Measurements from ENCODE around the gene SIN3A.
"Not testable (repeated sequence)": the region's sequence is repeated elsewhere in the genome, so short reads cannot be mapped to it uniquely, and the experiment has no call there.

The SIN3A gene

DNA sequence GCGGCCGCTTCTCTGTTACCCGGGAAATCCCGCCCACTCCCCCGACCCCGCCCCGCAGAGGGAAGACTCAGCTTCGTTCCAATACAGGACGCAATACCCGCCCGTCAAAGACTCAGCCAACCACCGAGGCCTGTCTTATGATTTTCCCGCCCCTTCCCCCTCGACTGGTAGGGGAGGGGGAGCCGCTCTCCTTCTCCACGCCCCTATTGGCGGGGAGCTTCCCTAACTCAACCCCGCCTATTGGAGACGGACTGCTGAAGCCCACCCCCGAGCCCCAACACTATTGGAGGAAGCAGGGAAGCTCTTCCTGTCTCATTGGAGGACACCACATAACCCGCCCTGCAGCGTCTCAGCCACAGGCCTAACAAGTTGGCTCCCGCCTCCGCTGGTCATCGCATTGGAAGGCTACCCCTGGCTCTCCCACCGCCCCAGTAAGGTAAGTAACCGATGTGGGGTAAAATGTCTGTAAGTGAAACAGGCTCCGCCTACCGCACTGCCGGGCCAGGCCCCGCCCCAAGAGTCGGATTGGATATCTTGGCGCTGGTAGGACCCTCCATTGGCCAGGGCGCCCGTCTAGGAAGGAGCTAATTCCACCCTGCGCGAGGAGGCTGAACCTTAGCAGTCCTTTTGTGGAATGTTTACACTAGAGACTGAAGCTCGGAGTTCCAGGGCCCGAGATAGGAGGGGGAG lies at the start of gene SIN3A:
Gene SIN3A (minus strand): TSS at position 17 of the 690 bp plus-strand sequence. CDS start 21,315 bp downstream, outside the sequence.
- peak; percentile 99 to 100 for DNase-seq

DNA sequence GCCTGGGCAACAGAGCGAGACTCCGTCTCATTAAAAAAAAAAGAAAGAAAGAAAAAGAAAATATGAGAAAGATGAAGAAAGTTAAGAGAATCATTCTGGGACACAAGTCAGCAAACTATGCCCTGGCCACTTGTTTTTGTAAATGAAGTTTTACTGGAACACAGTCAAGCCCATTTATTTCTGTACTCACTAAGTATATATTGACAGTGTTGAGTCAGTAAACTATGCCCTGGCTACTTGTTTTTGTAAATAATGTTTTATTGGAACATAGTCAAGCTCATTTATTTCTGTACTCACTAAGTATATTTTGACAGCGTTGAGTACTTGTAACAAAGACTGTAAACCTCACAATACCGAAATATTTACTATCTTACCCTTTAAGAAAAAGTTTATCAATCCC lies 42.2 kb upstream of the SIN3A start:
- no peak for DNase-seq

- no peak for DNase-seq
These were observed 32.5 kb upstream of the SIN3A start for GRCh38 chr15:75483961-75484360.

DNA sequence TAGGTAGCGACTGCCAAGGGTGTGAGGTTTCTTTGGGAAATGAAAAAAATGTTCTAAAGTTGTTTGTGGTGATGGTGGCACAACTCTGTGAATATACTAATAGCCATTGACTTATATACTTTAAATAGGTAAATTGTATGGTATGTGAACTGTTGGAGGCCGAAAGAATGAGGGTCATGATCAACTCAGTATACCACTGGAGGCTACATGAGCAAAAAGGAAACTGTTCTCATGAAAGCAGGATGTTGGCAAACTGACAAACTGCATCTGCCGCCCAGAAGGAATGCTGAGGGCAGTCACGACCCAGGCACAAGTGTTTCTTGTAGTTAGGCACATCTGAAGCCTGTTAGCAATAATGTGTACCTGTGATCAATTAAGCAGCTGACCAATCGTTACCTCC lies 32.1 kb upstream of the SIN3A start:
- not testable (repeated sequence) for DNase-seq

- DNase-seq = no peak
These were observed 31.6 kb upstream of the SIN3A start for GRCh38 chr15:75483106-75483505.

- not testable (repeated sequence) for DNase-seq
These were observed 29.0 kb upstream of the SIN3A start for GRCh38 chr15:75480463-75480862.

- no peak for DNase-seq
These were observed 28.2 kb upstream of the SIN3A start for GRCh38 chr15:75479670-75480069.

- DNase-seq = not testable (repeated sequence)
These were observed 25.6 kb upstream of the SIN3A start for GRCh38 chr15:75477094-75477493.

DNA sequence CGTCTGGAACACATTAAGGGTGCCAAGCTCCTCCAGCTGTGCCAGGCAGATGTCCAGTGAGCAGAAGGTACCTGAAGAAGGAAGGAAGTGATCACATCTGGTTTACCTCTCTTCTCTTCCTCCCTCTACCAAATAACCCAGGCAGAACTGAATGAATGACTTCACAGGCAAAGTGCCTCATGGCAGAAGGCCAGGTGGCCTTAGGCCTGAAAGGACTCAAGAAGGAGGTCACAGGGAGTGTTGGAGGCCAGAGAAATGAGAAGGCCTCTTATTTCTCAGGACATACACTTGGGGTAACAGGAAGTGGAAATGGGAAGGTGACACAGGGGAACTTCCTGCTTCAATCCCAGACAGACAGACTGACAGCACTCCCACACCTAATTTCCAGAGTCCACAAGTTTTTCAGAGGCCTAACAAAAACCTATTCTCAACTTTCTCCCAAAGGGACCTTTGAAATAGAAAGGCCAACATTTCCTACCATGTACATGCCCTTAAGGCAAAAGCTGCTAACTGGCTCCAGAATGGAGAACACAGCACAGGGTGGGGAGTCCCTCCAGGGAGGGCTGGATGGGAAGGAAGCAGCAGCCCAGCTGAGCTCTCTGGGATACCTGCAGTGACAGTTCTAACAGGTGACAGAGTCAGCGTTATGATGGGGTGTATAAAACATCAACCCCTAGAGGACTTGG lies 17.6 kb upstream of the SIN3A start:
- no peak for DNase-seq

DNA sequence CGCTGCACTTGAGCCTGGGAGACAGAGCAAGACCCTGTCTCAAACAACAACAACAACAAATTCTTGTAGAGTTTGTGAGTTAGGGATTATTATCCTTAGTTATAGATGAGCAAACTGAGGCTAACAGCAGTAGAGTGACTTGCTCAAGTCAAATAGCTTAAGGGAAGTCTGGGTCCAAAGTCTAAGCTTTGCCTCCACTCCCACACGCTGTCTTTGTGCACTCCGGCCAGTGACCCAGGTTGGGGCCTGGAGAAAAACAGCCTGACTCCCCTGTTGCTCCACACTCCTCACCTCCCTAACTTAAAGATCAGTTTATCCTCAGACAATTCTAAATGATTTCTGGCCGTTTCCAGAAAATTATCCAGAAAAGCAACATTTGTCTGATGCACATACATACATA lies 9.2 kb upstream of the SIN3A start:
- no peak for DNase-seq

DNA sequence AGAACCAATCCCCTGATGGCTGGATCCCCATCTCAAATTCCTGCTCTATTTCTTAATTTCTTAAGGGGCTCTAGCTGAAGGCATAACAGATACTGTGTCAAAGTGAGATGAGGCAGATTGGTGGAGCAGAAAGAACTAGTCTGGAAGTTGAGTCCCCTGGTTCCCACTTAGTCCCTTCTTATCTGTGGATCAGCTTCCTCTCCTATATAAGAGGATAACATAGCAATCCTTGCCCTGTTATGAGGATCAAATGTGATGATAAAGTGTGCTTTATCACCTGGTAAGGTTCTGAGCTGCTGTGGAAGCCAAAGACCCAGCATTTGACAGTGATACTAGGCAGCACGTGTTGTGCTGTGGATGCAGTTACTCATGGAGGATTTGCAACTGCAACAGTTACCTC lies 8.1 kb upstream of the SIN3A start:
- no peak for DNase-seq

DNA sequence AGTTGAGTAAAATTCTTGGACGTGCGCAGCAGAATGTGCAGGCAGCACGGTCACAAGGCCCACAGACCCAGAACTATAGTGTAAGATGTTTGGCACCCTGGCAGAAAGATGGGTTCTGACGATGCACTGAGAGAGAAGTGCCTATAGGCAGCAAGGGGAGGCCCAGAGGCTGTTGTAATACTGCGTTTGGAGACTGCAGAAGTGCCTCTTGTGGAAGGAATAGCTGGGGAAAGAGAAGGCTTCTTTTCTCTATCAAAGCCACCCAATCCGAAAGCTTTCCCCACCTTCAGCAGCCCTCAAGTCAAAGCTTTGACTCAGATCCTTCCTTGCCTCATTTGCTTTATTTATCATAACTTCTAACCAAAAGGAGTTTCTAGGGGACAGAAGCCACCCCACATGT lies 5.2 kb upstream of the SIN3A start:
- DNase-seq = no peak

DNA sequence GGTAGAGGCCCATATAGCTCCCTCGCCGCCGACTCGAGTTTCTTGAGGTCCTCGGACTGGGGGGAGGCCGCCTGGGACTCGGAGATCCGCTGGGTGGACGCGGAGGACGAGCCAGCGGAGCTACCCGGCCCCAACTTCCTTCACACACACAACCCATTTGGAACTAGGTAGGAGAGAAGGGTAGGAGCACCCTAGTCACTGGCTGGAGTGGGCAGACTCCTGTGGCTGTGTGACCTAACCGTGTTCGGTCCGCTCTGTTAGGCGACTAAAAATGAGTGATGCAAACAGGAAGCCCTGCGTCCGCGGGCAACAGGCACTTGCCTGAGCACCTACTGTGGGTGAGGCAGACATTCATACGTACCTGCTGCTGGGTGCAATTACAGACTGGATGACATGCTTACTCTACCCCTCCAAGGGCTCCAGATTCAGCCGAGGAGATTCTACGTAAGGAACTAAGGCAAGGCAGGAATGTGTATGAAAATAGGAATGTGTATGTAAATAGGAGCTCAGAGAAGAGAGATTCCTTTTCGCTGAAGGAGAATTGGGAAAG lies 4.6 kb upstream of the SIN3A start:
- DNase-seq = no peak

DNA sequence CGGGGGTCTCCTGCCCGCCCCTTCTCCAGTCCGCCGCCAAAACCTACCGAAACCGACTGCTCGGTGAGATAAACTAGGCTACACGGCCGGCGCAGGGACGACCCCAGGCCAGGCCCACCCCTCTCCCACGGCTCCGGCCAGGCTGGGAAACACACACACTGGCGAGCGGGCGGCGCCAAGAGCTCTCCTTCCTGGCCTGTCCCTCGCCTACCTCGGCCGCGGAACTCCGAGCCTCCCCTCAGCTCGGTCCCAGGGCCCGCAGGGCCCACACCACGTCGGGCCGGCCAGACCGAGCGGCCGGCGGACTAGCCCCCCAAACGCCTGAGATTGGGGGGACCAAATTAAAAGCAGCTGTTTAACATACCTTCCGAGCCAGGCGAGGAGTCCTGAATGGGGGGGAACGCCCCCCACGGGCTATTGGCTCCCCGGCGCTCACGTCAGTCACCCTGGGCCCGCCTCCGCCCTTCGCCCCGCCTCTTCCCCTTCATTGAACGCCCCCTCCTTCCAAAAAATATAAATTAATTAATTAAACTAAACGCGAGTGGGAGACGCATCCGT lies 4.0 kb upstream of the SIN3A start:
- DNase-seq = peak; percentile 73 to 88

DNA sequence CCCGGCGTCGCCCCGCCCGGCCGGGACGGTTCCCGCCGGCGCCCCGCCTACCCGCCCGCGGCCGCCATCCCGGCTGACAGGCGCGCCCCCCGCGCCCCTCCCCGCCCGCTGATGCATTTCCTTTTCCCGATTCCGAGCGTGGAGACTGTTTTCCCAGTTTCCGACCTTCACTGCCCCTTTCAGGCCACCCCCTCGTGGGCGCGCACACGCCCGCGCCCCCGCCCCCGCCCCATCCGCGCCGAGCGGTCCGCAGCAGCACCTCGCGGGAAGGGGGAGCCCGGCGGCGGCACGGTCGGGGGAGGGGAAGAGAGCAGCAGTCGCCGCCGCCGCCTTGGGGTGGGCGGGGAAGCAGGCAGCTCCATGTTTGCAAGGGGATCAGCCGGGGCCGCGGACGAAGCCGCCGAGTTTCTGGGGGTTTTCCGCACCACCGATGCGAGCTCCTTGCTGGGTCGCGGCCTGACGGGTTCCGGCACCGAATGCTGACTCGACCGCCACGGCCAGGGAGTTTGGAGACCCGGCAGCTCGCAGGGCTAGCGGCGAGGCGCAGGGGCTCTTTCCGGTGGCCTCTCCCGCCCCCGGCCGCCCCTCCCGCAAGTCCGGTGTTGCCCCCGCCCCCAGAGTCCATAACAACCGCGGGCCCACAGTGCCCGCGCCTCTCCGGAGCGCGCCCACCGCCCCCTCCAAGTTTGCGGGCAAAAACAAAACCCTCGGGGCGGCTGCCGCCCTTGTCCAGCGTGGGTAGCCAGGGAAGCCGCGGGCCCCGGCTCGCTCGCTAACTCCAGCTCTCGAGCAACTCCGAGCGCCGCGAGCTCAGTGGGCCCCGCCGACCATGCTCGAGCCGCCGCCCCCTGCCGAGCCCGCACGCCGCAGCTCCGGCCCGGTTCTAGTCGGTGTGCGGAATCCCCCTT lies 3.2 kb upstream of the SIN3A start:
- peak; percentile 90 to 91 for DNase-seq

GRCh38 chr15:75453703-75454470 lies 2.4 kb upstream of the SIN3A start:
- peak; percentile 98 to 100 for DNase-seq

- DNase-seq = peak in 1 of 2 donors; percentile 22
These were observed 1.6 kb upstream of the SIN3A start for GRCh38 chr15:75452865-75453702.

- DNase-seq = peak; percentile 58 to 82
These were observed 924 bp upstream of the SIN3A start for GRCh38 chr15:75452364-75452864.

DNA sequence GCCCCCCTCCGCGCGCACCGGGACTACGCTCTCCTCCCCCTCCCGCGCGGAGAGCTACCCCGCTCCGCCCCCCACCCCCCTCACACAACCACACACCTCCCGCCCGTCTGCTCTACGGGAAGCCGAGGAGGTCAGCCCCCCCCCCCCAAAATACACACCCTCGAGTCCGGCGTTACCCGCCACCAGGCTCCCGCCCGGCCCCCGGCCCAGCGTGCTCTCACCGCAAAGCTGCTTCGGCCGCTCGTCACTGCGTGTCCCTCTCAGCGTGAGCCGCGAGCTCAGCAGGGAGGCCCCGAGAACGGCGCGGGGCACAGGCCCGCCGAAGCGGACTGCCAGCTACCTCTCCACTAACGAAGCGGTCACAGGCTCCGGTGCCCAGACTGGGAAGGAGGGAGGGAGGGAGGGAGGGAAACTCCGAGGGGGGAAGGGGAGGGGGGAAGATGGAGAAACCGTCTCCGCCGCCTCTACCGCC lies 252 bp downstream of the SIN3A start:
- DNase-seq = no peak

All from hippocampal formation (tissue), 2 donors.